A673 (cell line): ENCODE results near the gene PRR7. TPM values are rescaled to one million over a fixed set of nuclear protein-coding genes. Genes with fewer than 3 reads are reported as not detected.

ENCODE experiments used
- BruUV-seq: library from RNA; stranded (reverse); fragments of 400-500 nt; replicated peaks from 2 replicates; lab custom pipeline; 2021; lab: Mats Ljungman, UMichigan
- CTCF ChIA-PET: fragments of 300-600 bp; sonication (Branson Sonifier 250); formaldehyde crosslinking; loops from one replicate; lab custom pipeline; 2022; ENCODE audit warnings: antibody characterized with exemption; lab: Charles Lee
- POLR2A ChIA-PET: fragments of 300-600 bp; sonication (Branson Sonifier 250); formaldehyde crosslinking; loops from one replicate; lab custom pipeline; 2022; ENCODE audit warnings: antibody characterized with exemption; ENCODE audit not compliant: low non-redundant PET; lab: Charles Lee
- DNase-seq: peaks from one replicate; pipeline ENCODE4 v3.0.0-alpha.2; 2015; ENCODE audit warnings: low spot score
- H3K27ac ChIP-seq: fragments of 200-600 bp; sonication (generic); 2 replicates; pipeline ENCODE4 v1.5.1; 2016; ENCODE audit warnings: mixed run types, low read depth, mild to moderate bottlenecking, mixed read lengths, antibody characterized with exemption, low read length; ENCODE audit not compliant: poor library complexity, severe bottlenecking
- H3K27me3 ChIP-seq: fragments of 200-600 bp; sonication (generic); replicated peaks from 2 replicates; pipeline ENCODE4 v1.6.1; 2017; ENCODE audit warnings: mixed run types, low read depth, mild to moderate bottlenecking, mixed read lengths, antibody characterized with exemption, low read length; ENCODE audit not compliant: insufficient read depth, poor library complexity
- H3K36me3 ChIP-seq: fragments of 200-600 bp; sonication (generic); 2 replicates; pipeline ENCODE4 v1.6.1; 2016; ENCODE audit warnings: mixed run types, mild to moderate bottlenecking, mixed read lengths, antibody characterized with exemption, low read length; ENCODE audit not compliant: insufficient read depth, poor library complexity, severe bottlenecking
- H3K4me1 ChIP-seq: fragments of 200-600 bp; sonication (generic); 2 replicates; pipeline ENCODE4 v1.6.1; 2017; ENCODE audit warnings: mixed run types, mild to moderate bottlenecking, mixed read lengths, antibody characterized with exemption, low read length; ENCODE audit not compliant: insufficient read depth, poor library complexity, severe bottlenecking
- H3K4me3 ChIP-seq: fragments of 200-600 bp; sonication (generic); 2 replicates; pipeline ENCODE4 v1.5.1; 2016; ENCODE audit warnings: low read depth, mixed run types, mild to moderate bottlenecking, mixed read lengths, low read length; ENCODE audit not compliant: poor library complexity, severe bottlenecking
- H3K9me3 ChIP-seq: fragments of 200-600 bp; sonication (generic); 2 replicates; pipeline ENCODE4 v1.6.1; 2016; ENCODE audit warnings: mixed run types, low read depth, mild to moderate bottlenecking, mixed read lengths, antibody characterized with exemption, low read length; ENCODE audit not compliant: poor library complexity, severe bottlenecking
- CTCF ChIP-seq: fragments of 300-800, 200-600 bp; sonication (generic); conservative IDR thresholded peaks from 2 replicates; pipeline ENCODE4 v1.5.1; 2017; ENCODE audit warnings: low read depth, mild to moderate bottlenecking, antibody characterized with exemption, low read length, moderate library complexity, mixed read lengths
- EZH2 ChIP-seq: fragments of 200-600 bp; sonication (generic); IDR thresholded peaks from 2 replicates; pipeline ENCODE4 v1.6.1; 2017; ENCODE audit warnings: borderline replicate concordance, low read depth, mild to moderate bottlenecking, mixed read lengths, antibody characterized with exemption, low read length; ENCODE audit not compliant: poor library complexity, severe bottlenecking
- intact Hi-C: fragments of 100-400 bp; cut with micrococcal nuclease; formaldehyde crosslinking; loops from one replicate; pipeline ENCODE4 v1.10.0; 2022; ENCODE audit not compliant: unreplicated experiment
- total RNA-seq: library from RNA; stranded (reverse); gene quantifications from 2 replicates; pipeline ENCODE4 v1.2.3, GENCODE V29; 2021

Gene PRR7
- total RNA-seq, 1 experiment from 2014 or later, result 3.0 TPM

- no peaks in the 10 kb centered on the region for H3K9me3 ChIP-seq
- peak within 1 kb of the TSS; percentile 81 for H3K4me3 ChIP-seq
- DNase-seq, result peak; percentile 94
- H3K4me1 ChIP-seq, result peaks cover 36% of the 10 kb centered on the region
- BruUV-seq, result no TSS peak
- H3K27me3 ChIP-seq, result no peaks in the 10 kb centered on the region
- CTCF ChIA-PET, result interaction anchor here (0.6 kb wide), 2 partner anchors 19 to 548 kb away, joined by 3 read pairs; partner anchors contain the start of gene DDX41
- peak within 1 kb of the TSS; percentile 93 for H3K27ac ChIP-seq
- intact Hi-C loops, result loop anchor here (2.0 kb wide), 1 partner anchor 187 kb away; the partner anchor contains the start of gene MXD3
- POLR2A ChIA-PET, result interaction anchor here (0.6 to 0.7 kb wide), 2 partner anchors 49 to 453 kb away, joined by 4 to 11 read pairs; no protein-coding TSS in a partner anchor
- TF ChIP-seq EZH2 (no peak), CTCF (no peak)
- peaks cover 1% of the 10 kb centered on the region for H3K36me3 ChIP-seq
These were observed 50.8 kb downstream of the PRR7 start, which contains the start of gene PDLIM7 for GRCh38 chr5:177497292-177498012. Gene PDLIM7 (minus strand): TSS chr5:177497604. CDS start chr5:177496512, 1,092 bp downstream.

- Histone ChIP-seq H3K4me1 (peaks cover 34% of the 10 kb centered on the region), H3K36me3 (no peaks in the 10 kb centered on the region), H3K4me3 (peak overlapping the region; percentile 81), H3K9me3 (no peaks in the 10 kb centered on the region), H3K27ac (peak overlapping the region; percentile 29), H3K27me3 (no peaks in the 10 kb centered on the region)
- POLR2A ChIA-PET, result interaction anchor here (0.6 kb wide), 1 partner anchor 454 kb away, joined by 4 read pairs; no protein-coding TSS in a partner anchor
- intact Hi-C loops, result no loop called here
- CTCF ChIA-PET, result interaction anchor here (0.5 kb wide), 1 partner anchor 9 kb away, joined by 5 read pairs; no protein-coding TSS in a partner anchor
- TF ChIP-seq CTCF, result no peak
- TF ChIP-seq EZH2, result no peak
- no TSS peak for BruUV-seq
- DNase-seq, result no peak
These were observed 51.6 kb downstream of the PRR7 start for GRCh38 chr5:177498013-177498787.

- ChIA-PET CTCF (no interaction called here), POLR2A (no interaction called here)
These were observed 53.2 kb downstream of the PRR7 start for GRCh38 chr5:177499842-177500241.

More at GRCh38 chr5:177499842-177500241, 53.2 kb downstream of the PRR7 start:
- TF ChIP-seq CTCF, result no peak
- TF ChIP-seq EZH2, result no peak
- no TSS peak for BruUV-seq
- Histone ChIP-seq H3K4me1 (peaks cover 24% of the 10 kb centered on the region), H3K4me3 (no peak overlapping the region), H3K36me3 (no peaks in the 10 kb centered on the region), H3K27me3 (no peaks in the 10 kb centered on the region), H3K27ac (no peak overlapping the region), H3K9me3 (no peaks in the 10 kb centered on the region)
- no peak for DNase-seq
- intact Hi-C loops, result no loop called here
